Activated naive CD4-positive, alpha-beta T cell treated with anti-CD3 and anti-CD28 coated beads, Interleukin-2, amount 50 U/mL, for 16 hours (primary cell): ENCODE data around the gene BATF.

Experiments
- DNase-seq: peaks from one replicate; pipeline ENCODE4 v3.0.0-alpha.2; 2020

Gene BATF

DNA sequence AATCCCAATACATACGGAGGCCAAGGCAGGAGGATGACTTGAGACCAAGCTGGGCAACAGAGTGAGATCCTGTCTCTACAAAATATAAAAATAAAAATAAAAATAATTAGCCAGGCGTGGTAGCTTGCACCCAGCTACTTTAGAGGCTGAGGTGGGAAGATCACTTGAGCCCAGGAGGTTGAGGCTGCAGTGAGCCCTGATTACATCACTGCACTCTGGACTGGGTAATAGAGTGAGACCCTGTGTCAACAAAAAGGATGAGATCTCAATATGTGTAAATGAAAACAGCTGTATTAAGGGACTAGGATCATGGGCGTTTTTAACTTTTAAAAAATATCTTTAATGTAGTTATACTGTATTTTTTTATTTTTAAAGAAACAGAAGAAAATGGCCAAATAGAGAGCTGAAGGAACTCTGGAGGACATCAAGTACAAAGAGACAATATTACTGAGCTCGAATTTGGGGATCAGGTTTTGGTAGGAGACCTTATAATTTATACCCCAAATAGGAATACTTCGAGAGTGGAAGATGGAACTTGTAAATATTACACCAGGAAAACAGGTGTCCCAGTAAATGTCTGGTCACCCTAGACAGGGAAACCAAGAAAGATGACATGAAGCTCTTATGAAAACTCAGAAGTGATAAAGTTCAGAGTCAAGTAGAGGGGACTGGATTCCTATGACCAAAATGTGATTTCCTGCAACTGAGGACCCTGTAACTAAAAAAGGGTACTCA lies 13.1 kb downstream of the BATF start:
- DNase-seq: no peak

DNA sequence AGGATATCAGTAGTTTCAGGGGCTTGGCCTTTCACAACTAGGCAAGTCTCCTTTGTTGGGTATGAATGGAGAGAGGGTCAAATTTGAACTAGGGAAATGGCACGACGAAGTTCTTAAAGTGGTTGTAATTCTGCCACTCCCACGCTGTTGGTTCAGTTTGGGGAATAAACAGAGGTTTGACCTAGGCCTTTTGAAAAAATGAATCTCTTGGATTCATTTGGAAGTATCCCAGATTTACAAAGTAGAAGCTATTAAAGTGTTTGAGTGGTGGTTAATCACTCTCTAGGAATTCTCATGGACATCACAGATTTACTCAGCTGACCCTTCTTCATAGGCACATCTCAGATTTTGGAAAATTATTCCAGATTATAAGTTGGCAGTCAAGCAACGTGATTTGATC lies 14.8 kb downstream of the BATF start:
- DNase-seq: no peak

DNA sequence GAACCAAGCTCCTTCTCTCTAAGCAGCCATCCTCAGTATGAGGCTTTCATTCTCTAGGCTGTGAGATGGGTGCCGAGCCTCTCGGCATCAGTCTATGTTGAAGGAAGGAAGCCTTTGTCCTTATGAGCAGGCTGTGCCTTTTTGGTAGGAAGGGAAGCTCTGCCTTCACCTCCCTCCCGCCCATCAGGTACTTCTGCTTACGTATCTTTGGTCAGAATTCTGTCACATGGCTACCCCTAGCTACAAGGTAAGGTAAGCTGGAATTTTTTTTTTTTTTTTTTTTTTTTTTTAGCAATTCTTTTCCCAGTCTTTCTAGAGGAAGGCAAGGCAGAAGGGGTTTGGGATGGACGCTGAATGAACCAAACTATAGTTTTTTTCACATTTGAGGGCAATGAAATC lies 16.9 kb downstream of the BATF start:
- no peak for DNase-seq

DNA sequence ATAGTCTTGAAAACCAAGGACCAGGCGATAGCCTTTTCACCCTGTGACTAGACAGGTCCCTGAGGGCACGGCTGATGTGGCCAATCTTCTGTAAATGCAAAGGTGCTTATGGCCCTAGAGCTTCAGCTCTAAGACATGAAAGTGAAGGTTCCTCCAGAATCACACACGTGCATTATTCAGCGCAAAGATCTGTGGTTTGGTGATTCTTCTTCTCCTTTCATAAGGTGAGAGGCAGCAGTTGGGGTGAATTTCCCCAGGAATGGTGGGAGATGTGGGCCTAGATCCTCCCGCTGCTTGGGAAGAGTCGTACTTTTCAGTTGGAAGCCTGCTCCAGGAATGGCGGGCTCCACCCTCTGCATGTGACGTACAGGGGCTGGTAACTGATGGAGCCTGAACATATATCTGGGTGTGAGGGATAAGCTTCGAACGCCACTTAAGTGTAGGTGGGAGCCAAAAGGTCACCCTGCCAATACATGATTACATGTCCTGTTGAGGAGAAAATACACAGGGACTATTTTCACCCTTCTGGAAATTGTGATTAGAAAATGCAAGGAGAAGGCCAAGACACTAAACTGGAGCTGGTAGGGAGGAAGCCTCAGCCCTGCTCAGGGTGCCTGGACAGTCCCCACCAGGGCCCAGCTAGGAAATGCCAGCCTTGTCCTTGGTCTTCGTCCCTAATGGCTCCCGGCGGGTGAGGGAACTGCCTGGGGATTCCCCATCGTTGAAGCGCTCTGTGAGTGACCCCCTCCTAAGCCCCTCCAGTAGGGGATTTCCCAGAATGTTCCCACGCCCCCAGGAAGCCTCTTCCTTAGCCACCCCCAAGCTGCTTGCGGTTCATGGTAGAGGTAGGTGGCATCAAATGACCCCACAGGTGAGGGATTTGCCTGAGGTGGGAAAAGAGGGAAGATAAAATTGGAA lies 17.6 kb downstream of the BATF start:
- DNase-seq: peak; percentile 18

DNA sequence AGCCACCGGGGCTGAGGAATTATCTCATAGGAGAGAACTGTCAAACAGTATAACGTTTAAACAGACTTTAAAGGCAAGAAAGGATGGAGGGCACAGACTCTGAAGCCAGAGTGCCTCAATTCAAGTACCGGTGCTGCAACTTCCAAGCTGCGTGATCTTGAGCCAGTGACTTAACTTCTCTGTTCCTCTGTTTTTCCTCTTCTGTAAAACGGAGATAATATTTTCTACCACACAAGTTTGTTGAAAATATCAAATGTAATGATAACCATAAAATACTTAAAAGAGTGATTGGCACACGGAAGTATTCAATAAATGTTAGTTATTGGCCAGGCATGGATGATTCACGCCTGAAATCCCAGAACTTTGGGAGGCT lies 18.2 kb downstream of the BATF start:
- no peak for DNase-seq

DNA sequence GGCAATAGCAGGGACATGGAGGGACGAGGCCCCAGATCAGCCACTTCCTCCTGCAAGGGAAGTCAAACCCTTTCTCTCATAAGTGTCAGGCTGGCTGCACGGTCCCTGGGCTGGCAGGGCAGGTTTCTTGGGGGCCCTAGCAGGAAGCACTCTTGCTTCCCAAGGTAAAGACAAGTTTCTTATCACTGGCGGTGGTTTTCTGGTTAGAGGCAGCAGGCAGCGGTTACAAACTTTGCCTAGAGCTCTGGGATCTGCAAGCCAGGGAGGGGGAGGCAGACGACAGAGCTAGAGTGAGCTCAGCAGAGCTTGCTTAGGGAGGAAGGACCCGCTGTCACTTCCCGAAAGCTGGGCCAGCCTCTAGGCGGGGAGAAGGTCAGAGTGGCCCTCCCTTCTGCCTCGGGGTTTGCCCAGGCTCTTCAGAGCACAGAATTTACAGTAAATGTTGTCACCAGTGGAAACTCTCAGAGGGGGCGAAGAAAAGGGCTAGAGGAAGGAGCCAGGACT lies 20.4 kb downstream of the BATF start:
- DNase-seq: peak; percentile 84

DNA sequence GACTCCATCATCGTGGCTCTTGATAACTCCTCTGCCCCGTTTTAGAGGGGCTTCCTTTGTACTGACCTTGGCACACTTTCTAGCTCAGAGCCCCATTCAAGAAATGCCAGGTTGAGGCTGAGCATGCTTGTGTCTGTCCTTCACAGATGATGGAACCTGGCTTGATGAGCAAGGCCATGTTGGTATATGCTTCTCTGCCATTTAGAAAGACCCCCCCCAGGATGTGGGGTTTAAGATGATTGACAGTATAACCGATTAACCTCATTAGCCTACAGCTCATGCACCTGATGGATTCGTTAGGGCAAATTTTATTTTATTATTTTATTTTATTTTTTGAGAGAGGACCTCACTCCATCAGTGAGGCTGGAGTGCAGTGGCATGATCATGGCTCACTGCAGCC lies 21.0 kb downstream of the BATF start:
- no peak for DNase-seq

DNA sequence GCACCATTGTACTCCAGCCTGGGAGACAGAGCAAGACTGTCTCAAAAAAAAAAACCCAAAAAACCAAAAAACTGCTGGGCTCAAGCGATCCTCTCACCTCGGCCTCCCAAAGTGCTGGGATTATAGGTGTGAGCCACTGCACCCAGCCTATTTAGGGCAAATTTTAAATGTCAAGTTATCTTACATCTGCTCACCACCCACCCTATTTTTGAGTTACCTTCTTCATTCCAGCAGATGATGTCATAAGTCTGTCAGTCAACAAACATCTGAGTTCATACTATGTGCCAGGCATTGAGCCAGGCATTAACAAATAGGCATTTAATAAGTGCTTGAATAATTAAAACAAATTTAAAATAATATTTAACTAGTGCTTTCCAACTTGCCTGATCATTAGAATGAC lies 21.5 kb downstream of the BATF start:
- no peak for DNase-seq

DNA sequence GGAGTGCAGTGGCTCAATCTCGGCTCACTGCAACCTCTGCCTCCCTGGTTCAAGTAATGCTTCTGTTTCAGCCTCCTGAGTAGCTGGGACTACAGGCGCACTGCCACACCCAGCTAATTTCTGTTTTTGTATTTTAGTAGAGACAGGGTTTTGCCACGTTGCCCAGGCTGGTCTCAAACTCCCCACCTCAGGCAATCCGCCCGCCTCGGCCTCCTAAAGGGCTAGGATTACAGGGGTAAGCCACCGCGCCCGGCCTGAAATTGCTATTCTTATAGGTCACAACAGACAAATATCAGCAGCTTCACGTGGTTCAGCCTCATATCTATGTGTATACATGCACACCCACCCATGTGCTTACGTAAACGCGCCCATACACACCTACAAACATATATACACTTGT lies 23.6 kb downstream of the BATF start:
- no peak for DNase-seq

DNA sequence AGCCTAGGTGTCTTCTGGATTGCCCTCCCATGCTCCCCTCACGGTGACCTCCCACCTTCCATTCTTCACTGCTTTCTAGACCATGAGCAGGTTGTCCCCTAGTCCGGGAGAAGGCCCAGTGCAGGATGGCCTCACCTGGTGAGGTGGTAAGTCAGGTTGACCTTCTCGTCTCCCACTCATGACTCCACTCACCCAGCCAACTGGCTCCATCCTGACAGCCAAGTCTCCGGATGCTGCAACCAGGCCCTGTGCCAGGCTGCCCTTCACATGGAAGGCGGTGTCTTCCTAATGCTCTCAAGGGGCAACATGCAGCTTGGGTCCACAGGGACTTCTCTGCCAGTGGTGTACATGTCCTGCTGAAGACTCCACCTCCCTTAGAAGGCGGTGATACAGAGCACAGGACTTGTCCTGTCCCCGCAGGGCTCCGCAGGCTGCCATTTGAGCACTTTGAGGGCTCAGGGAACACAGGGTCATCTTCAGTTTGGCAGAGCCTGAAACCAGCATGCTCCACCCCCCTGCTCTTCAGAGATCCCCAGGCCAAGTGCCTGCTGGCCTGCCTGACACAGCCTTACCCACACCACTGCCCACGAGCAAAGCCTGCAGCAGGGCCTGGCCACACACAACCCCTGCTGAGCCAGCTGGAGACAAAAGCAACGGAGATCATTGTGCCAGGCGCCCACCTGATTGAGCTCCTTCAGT lies 25.4 kb downstream of the BATF start:
- no peak for DNase-seq

DNA sequence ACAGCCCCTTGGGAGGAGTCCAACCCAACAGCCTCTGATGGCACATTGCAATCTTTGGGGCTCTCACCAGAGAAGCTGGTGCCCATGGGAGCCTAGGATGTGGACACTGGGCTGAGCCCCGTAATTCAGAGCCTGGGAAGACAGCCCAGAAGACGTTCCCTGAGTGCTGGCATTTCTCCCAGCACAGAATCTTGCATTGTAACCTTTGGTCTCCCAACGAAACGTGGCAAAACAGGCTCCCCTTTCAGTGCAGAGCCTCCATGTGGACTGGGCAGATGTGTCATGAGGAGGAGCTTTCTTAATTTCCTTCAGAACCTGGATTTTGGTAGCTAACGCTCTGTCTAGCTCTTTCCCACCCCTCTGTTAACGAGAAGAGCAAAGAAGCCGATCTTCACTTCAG lies 26.3 kb downstream of the BATF start:
- no peak for DNase-seq

DNA sequence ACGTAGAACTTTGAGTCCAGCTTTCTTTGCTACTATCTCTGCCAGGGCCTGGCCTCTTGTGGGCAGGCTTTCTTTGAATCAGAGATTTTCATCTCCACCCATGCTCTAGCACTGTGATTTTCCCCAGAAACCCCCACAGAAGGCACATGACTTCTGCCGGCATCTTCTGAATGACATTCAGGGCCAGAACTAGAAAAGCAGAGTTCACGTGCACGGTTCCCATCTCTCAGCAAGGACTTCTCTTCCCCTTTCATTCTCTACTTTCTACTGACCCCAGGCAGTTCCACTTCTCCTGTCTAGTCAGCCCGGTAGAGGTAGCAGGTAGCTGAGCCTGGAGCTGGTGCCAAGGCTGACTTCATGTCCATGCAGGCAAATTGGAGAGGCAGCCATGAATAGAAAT lies 26.9 kb downstream of the BATF start:
- no peak for DNase-seq

DNA sequence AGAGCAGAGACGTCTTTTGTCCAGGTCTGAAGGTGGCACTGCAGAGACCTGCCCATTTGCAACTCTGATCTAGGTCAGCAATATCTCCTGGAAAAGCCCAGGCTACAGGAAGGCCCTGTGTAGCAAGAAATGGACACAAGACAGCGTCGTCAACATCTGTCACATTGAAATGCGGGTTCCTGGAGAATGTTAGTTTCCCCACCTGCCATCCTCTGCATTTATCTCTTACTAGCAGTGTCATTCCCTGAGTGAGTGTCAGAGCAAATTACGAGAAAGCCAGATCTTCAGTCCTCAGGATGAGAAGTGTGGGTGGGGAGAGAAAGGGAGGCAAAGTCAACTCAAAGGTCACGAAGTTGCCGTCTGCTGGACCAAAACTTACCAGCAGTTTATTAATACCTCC lies 28.8 kb downstream of the BATF start:
- no peak for DNase-seq

DNA sequence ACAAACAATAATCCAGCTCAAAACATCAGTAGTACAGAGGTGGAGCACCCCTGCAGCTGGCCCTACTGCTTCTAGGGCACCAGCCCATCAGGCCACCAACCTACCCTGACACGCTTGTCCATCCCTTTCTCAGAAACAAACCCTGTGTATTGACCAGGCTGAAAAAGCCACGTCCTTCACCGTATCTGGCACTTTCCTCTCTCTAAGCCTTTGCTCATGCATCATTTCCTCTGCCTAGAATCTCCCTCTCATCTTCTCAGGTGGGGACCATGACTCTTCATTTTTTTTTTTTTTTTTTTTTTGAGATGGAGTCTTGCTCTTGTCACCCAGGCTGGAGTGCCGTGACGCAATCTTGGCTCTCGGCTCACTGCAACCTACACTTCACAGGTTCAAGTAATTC lies 30.9 kb downstream of the BATF start:
- DNase-seq: no peak

DNA sequence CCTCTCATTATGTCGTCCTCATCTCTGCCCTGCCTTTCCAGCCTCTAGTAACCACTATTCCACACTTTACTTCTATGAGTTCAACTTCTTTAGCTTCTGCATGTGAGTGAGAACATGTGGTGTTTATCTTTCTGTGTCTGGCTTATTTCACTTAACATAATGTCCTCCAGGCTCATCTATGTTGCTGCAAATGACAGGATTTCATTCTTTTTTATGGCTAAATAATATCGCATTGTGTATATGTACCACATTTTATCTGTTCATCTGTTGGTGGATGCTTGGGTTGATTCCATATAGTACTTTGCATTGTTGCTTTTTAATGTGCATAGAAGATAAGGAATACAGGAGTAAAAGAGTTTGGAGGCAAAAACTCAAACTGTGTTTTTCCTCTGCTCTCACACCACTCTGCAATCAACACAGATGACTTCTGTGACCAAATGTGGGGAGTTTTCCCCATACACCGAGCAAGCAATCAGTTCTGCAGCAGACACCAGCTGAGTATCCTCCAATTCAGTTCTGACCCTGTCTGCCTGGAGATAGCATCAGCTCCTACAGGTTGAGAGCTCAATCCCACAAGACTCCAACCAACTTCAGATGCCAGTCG lies 31.6 kb downstream of the BATF start:
- no peak for DNase-seq

DNA sequence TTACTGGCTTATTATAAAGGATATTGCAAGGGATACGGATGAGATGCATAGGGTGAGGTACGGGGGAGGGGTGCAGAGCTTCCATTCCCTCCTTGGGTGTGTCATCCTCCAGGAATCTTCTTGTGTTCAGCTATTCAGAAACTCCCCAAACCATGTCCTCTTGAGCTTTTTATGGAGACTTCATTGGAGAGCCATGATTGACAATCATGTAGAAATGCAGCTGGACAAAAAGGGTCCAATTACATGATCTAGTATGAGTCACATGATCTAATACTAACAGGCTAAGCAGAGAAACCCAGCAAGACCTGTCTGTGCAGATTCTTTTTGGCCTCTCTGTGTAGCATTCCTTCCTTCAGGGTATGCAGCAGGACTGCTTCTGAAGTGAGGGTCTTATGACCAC lies 32.2 kb downstream of the BATF start:
- DNase-seq: no peak

DNA sequence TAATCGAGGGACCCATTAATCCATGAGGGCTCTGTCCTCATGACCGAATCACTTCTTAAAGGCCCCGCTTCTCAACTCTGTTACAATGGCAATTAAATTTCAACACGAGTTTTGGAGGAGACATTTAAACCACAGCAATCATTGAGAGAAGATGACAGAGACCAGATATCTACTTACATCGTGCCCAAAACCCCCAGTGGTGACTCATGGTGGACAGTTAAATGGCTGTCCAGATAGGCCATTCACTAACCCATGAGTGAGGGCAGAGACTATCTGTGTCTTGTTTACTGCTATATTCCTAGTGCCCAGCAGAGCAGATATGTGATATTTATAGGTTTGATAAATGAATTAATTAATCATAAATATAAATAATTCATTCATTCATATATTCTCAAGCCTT lies 36.2 kb downstream of the BATF start:
- DNase-seq: no peak

DNA sequence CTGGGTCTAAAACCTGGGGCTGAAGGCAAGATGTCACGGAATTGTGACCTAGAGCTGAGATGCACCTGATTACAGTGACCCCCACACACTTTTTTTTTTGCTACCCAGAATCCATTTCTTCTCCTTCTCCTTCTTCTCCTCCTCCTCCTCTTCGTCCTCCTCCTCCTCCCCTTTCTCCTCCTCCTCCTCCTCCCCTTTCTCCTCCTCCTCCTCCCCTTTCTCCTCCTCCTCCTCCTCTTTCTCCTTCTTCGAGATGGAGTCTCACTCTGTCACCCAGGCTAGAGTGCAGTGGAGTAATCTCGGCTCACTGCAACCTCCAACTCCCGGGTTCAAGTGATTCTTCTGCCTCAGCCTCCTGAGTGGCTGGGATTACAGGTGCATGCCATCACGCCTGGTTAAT lies 36.8 kb downstream of the BATF start:
- no peak for DNase-seq

DNA sequence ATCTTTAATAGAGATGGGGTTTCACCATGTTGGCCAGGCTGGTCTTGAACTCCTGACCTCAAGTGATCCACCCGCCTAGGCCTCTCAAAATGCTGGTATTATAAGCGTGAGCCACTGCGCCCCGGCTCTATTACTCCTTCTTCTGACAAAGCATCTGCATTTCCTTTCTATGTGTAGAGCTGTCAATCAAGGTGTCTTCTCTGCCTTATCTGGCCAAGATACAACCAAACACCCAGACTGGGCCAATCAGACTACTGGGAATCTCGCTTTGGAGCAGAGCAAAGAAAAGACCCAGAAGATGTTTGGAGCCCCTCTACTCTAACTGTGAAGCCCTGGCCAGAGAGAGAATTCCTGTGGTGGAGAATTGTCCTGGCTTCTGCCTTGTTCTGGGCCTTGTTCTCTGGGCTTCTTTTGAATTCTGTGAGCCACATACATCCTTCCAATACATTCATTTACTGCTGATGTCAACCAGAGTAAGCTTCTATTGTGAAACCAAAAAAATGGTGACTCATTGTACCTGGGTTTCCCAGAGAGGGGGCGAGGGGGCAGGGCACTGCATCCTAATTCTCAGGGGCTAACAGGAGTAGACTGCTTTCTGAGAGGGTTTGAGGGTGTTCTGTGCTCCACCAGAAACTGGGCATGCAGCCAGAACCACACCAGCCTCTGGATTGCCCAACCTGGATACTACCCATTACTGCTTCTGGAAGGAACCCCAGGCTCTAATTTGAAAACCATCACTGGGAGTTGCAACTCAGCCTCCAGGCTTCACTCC lies 37.4 kb downstream of the BATF start:
- DNase-seq: peak; percentile 81

DNA sequence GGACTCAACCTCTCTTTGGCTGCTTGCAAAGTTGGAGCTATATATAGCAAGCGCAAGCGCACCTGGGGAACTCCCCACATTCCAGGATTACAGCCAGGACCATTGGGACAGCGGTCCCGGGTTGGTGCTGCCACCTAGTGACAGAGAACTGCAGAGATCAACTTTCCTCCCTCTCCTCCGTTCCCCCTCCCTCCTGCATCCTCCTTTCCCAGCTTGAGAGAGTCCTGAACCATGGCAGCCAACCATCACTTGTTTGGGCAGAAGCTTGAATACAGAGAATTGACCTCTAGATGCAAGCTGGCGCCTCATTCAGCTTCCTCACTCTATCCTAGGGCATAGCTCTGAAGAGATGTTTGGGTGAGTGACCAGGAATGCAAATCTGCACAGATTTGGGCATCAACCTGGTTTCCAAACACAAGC lies 38.8 kb downstream of the BATF start:
- peak; percentile 36 for DNase-seq

DNA sequence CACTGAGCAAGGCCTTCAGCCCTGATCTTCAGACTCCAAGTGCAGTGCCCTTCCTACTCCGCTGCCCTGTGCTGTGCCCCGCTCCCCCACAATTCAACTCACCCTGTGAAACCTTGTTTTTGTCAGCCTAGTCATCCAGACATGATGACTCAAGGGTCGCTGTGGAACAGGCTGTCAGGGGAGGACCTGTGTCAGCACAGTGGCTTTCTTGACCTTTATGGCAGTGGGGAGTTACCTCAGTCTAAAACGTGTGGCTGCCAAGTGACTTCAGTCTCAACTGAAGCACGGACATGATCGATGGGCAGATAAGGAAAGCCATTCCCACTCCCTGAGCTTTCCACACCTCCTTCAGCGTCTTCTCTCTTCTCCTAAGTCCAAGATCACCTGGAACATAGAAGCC lies 39.8 kb downstream of the BATF start:
- DNase-seq: peak; percentile 73

DNA sequence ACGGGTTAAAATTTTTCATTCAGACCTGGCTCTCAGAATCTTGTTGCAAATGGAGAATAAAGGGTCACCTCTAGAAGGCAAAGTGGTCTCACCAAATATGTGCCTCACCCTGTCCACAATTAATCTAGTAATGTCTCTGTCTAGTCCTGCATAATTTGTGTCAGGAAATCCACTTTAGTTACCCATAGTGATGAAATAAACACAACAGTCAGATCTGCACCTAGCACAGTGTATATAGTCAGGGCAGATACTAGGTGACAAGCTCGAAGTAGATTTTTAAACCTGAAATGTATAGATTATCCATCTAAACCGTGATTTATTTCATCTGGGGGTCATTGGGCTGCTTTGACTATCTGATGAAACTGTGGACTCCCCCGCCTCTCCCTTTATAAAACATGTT lies 40.2 kb downstream of the BATF start:
- DNase-seq: no peak
